Measurements from ENCODE around the gene VASP. TPM values are rescaled to one million over a fixed set of nuclear protein-coding genes. Genes with fewer than 3 reads are reported as not detected.

The VASP gene
- total and polyA plus RNA-seq, 2 of the 13 experiments (the other 11 are each of a cell fraction or from before 2014, with no cell fraction given), result 41.8 to 67.1 TPM

DNA sequence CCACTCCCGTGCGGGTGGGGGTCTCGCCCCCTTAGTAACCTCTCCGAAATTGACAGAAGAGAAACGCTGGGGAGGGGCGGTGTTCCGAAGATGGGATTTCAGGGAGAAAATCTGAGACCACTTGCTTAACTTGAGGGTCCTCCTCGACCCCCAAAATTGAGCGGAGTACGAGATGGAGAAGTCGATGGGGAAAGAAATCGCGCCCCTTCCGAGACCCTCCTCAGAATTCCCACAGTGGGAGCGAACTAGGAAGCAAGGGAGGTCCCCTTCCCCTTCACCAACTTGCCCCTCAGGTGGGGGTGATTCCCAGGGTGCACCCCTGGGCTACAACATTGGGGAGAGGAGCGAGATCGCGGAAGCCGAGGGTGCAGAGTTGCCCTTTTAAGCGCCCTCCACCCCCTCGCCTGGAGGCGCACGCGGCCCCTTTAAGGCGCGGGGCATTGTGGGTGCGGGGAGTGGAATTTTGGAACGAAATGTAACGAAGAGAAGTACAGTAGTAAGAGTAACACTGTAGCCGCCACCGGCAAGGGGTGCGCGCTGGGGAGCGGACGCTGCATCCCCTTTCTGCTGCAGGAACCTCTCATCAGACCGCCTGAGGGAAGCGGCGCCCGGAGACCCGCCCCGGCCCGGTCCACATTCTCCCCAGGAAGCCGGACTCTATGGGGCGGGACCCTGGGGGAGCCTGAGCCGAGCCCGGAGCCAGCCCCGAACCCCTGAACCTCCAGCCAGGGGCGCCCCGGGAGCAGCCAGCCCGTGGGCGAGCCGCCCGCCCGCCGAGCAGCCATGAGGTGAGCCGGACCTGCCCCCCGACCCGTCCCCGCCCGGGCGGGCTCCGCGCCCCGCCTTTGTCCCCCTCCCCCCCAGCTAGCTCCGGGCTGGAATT, at the start of gene VASP (continued):
- TF ChIP-seq ZNF609 (CRISPR knock-in tag; IDR thresholded peaks at IDR 0.05; ENCODE audit: borderline replicate concordance) (no peak; the same call in 1 of the 2 replicates), ZNF746 (CRISPR knock-in tag; IDR thresholded peaks at IDR 0.05) (no peak; the same call in 1 of the 2 replicates), BATF2 (CRISPR knock-in tag; IDR thresholded peaks at IDR 0.05) (peak; percentile 65; the same call in 1 of the 2 replicates), PCBP2 (optimal IDR thresholded peaks at IDR 0.05; ENCODE audit: low read depth, low read length, poor library complexity, severe bottlenecking) (no peak), KDM4B (CRISPR knock-in tag; IDR thresholded peaks at IDR 0.05) (no peak; the same call in 1 of the 2 replicates), ZNF143 (CRISPR knock-in tag; IDR thresholded peaks at IDR 0.05) (peak; percentile 93), LCORL (IDR thresholded peaks at IDR 0.05) (no peak), LCORL (CRISPR knock-in tag; IDR thresholded peaks at IDR 0.05) (peak; percentile 74; the same call in 1 of the 2 replicates), ZNF337 (CRISPR knock-in tag; IDR thresholded peaks at IDR 0.05; ENCODE audit: borderline replicate concordance, low read depth) (no peak), CENPX (CRISPR knock-in tag; IDR thresholded peaks at IDR 0.05) (no peak), CREB1 (IDR thresholded peaks at IDR 0.05) (no peak), CREB1 (CRISPR knock-in tag; IDR thresholded peaks at IDR 0.05) (peak; percentile 64), NFIC (IDR thresholded peaks at IDR 0.05; ENCODE audit: low read length) (no peak), ZFP62 (CRISPR knock-in tag; IDR thresholded peaks at IDR 0.05) (no peak), SP2 (CRISPR knock-in tag; IDR thresholded peaks at IDR 0.05) (no peak), ZNF605 (CRISPR knock-in tag; IDR thresholded peaks at IDR 0.05) (no peak; the same call in 1 of the 2 replicates), JUND (CRISPR knock-in tag; IDR thresholded peaks at IDR 0.05) (no peak), ZNF776 (CRISPR knock-in tag; IDR thresholded peaks at IDR 0.05) (no peak), MIER2 (CRISPR knock-in tag; IDR thresholded peaks at IDR 0.05) (no peak), ZNF558 (CRISPR knock-in tag; IDR thresholded peaks at IDR 0.05; ENCODE audit: borderline replicate concordance) (no peak), ZNF326 (CRISPR knock-in tag; IDR thresholded peaks at IDR 0.05; ENCODE audit: borderline replicate concordance) (0 out of 2 replicates have a peak, but pooled peaks have one; percentile 15), PHF5A (CRISPR knock-in tag; IDR thresholded peaks at IDR 0.05; ENCODE audit: low read depth, unreplicated experiment) (no peak), KDM5B (CRISPR knock-in tag; IDR thresholded peaks at IDR 0.05; ENCODE audit: borderline replicate concordance) (no peak), NPAS2 (CRISPR knock-in tag; IDR thresholded peaks at IDR 0.05; ENCODE audit: borderline replicate concordance) (no peak)
- TF ChIP-seq, protein P1, sequence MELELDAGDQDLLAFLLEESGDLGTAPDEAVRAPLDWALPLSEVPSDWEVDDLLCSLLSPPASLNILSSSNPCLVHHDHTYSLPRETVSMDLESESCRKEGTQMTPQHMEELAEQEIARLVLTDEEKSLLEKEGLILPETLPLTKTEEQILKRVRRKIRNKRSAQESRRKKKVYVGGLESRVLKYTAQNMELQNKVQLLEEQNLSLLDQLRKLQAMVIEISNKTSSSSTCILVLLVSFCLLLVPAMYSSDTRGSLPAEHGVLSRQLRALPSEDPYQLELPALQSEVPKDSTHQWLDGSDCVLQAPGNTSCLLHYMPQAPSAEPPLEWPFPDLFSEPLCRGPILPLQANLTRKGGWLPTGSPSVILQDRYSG (CRISPR knock-in tag; IDR thresholded peaks at IDR 0.05), result no peak; the same call in 1 of the 2 replicates
